ENCODE data around the gene MACIR.
"Not testable (repeated sequence)": the region's sequence is repeated elsewhere in the genome, so short reads cannot be mapped to it uniquely, and the experiment has no call there.

Gene MACIR, protein sequence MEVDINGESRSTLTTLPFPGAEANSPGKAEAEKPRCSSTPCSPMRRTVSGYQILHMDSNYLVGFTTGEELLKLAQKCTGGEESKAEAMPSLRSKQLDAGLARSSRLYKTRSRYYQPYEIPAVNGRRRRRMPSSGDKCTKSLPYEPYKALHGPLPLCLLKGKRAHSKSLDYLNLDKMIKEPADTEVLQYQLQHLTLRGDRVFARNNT

DNA sequence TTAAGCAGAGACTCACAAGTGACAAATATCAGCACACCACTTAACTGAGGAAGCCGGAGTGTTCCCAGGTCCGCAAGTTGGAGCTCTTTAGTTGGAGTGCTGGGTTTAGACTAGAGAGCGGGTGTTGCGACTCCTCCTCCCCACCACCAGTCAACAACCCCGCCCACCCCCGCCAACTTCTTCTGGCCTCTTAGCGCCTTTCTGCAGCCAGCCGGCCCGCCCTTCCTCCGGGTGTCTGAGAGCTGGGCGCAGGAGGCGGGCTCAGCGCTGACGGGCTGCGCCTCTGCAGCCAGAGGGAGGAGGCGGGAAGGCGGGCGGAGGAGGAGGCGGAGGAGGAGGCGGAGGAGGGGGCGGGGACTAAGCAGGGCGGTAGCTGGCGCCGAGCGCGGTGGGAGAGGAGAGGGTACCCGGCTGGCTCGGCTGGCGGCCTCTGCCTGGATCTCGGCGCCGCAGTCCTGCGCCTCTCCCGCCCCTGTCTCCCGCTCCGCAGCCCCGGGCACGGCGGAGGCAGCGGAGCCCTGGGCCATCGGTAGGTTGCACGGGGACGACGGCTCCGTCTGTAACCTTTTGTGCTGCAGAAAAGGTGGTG lies at the start of gene MACIR:
Gene MACIR, plus strand, starts transcription at position 396 of the 589 bp plus-strand sequence. CDS start 17,157 bp downstream, outside the sequence.
- peak; percentile 96 for DNase-seq

DNA sequence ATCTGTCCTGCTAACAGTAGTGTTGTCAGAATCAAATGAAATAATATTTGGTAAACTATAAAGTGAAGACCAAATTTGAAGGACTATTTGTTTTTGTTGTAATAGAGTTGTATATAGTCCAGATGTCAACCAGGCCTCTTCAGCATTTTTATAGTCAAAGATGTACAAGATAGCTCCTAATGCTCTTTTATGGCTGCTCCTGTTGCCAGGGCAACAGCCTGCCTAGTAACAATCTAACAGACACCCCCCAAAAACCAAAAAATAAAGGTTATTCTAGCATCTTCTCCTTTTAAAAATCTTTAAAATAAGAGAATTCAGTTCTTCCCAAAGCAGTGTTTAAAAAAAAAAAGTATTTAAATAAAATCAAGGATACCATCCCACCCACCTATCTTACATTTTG lies 49.5 kb upstream of the MACIR start:
- no peak for DNase-seq

DNA sequence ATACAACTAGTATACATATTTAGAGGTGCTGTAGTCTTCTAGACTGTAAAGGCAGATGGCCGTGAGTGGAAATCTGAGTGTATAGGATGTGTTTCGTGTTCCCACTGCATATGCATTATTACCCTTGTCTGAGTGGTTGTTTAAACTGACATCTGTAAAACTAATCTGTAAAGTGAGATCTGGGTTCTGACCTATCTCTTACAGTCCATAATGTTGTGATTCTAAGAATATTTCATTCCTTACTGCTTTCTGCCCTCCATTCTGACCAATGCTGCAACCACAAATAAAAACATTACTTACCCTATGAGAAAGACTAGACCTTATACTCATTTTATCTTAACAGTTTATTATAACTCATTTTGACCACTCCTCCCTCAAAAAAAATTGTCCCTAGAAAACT lies 47.6 kb upstream of the MACIR start:
- DNase-seq: no peak

DNA sequence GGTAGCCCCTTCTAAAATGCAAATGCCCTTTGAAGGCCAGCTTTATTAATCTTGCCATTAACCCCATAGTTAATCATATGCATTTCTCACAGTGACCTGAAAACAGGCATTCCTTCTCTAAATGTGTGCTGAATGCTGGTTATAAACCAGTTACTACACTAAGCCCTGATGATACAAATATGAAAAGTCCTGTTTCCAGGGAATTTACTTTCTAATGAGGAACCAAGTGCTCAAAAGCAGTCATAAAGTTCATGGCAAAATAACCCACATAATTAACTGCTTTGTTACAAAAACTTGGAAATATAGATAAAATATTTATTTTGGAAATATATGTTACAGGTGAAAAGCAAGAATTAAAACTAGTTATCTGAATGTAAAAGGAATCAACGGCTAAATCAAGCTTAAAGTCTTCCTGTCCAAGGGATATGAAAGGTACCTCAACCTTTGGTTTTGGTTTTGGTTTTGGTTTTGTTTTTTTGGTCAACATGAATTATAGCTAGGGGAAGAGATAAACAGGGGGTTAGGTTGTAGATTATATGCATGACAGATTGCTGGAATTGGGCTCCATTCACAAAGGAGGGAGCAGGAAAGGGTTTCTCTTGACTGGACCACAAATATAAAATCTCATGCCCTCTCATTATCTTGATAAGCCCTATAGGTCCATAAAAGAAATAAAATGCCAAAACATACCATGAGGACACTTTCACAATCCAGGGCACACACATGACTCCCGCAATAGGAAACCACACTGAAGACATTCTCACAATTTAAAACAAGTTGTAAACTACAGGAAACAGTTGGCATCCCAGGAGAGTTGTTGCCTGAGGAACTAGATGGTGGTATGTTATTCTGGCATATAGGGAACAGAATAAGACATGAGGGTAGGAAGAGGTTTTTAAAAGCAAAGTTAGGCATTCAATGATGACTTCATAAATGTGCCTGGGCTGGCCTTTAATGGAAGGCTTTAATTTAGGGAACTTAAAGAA lies 46.7 kb upstream of the MACIR start:
- no peak for DNase-seq

DNA sequence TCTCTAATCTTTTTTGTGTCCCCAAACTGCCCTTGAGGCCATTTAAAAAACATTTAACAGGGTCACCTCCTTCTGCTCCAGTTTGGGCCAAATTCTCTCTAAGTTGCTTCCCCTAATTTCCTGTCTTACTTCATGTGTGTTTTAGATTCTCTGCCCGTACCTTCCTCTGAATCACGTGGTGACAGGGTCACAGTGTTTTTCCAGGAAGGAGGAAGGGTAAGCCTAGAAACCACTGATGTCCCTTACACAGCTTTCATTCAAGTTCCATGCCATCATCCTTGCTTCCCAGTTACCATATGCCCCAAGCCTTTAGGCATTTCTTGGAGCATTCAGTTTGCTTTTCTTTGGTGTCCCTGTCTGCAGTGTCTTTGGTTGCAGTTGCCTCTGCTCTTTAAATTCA lies 42.4 kb upstream of the MACIR start:
- no peak for DNase-seq

DNA sequence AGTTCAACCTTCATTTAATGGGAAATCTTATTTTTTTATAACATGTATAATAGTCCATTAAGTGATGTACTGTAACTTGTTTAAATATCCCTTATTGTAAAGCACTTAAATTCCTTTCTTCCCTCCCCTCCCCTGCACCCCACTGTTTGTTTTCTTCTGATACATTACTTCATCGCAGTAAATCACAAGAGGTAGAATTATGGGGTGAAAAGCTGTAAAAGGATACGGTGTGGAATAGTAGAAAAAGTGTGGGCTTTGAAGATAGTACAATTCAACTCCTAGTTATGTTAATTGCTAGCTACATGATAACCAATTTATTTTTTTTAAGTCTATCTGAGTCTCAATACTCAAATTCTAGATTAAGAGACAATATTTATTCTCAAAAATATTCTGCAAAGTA lies 41.9 kb upstream of the MACIR start:
- no peak for DNase-seq

DNA sequence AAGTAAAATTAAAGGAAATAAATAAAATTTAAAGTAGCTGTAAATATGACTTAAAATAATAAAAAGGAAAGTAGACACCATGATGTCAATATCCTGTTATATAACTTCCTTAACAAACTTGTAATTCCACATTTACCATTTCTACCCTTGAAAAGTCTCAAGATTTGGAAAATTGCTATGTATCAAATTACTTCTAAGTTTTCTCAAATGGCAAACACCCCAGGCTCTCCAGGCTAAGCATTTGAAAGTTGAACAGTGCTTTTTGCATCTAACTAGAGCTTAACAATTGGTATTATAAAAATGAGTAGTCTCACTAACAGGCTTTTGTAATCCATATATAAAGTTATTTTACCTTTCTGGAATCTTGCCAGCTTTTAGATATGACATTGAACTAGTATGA lies 41.5 kb upstream of the MACIR start:
- no peak for DNase-seq

DNA sequence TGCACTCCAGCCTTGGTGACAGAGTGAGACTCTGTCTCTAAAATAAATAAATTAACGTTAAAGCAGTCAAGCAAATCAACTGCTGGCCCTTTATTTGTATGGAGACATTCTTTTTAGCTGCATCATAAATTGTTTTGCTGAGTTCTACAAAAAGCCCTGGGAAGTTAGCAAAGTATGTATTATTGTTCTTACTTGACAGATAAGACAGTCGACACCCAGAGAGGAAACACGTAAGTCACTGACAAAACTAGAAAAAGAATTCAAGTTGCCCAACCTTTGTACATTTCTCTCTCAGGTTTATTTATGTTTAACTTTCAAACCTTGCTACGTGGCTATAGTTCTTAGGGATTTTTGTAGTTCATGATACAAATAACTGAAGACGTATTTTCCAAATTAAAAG lies 40.4 kb upstream of the MACIR start:
- DNase-seq: no peak

DNA sequence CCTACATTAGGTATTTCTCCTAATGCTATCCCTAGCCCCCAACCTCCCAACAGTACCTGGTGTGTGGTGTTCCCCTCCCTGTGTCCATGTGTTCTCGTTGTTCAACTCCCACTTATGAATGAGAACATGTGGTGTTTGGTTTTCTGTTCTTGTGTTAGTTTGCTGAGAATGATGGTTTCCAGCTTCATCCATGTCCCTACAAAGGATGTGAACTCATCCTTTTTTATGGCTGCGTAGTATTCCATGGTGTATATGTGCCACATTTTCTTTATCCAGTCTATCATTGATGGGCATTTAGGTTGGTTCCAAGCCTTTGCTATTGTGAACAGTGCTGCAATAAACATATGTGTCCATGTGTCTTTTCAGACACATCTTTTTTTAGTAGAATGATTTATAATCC lies 39.5 kb upstream of the MACIR start:
- not testable (repeated sequence) for DNase-seq

DNA sequence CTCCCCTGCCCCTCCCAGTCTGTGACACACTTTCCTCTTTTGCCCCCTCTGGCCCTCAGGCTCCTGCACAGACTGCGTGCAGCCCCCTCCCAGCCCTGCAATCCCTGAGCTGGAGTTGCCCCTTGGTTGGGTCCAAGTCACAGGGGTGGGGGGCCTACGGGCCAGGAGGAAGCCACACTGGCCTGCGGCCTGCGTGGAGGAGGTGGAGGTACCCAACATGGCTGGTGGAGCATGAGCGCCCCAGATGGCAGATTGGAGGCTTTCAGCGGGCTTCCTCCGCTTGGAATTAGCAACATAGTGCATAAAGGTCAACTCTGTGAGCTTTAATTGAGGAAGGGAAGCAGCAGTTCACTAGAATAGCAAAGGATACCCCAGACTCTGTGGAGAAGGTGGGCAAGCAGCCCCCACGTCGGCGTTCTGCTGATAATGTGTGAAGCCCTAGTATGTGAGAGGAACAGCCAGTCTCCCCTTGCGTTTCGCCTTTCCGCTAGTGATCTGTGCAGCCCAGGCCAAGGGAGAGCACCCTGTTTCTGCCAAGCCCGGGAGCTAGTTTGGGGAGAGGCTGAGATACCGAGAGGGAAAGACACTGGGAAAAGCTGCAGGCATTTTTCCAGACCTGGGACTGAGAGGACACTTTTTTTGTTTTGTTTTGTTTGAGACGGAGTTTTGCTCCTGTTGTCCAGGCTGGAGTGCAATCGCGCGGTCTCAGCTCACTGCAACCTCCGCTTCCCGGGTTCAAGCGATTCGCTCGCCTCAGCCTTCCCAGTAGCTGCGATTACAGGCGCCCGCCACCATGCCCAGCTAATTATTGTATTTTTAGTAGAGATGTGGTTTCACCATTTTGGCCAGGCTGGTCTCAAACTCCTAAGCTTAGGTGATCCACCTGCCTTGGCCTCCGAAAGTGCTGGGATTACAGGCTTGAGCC lies 35.3 kb upstream of the MACIR start:
- DNase-seq: no peak

DNA sequence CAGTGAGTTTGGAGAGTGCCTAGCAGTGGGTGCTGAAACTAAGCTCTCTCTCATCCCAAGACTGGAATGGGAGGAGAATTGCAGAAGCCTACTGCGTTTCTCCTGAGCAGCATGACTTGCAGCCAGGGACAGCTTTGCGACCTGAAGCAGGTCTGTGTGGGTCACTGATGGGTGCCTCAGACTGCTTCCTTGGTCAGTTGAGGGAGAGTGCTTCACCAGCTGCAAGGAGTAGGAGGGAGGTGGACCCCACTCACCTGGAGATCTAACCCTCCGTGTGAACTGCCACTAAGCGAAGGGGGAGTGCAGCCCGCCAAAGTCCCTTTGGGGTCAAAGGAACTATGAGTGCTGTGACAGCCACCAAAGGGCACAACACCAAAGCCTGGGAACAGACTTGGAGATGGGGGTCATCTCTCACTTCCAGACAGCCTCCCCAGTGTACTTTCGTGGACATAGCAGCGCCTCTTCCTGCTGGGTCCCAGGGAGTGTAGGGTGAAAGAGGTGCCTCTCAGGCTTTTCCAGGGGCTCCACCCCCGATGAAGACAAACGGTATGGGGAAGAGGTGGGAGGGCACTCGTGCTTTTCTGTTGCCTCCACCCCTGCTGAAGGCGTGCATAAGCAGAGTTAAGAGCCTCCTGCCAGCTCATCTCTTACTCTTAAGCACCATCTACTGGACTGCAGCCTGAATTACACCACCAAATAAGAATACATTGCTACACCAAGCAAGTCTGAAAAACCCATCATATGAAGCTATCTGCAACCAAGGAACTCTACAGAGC lies 34.3 kb upstream of the MACIR start:
- DNase-seq: peak in 1 of 2 donors; percentile 6

DNA sequence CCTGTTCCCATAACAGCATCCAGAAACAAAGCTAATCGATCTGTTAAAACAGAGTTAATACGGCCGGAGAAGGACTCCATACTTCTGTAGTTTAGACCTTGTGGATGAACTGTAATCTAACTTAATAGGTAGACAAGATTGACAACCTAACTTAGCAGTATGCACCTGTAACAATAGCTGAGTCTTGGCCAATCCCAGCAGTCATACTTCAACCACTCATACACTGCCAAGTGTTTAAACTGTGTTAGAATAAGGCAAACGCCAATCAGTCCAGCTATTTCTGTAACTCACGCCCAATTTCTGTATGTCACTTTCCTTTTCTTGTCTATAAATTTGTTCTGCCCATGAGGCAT lies 33.7 kb upstream of the MACIR start:
- no peak for DNase-seq

DNA sequence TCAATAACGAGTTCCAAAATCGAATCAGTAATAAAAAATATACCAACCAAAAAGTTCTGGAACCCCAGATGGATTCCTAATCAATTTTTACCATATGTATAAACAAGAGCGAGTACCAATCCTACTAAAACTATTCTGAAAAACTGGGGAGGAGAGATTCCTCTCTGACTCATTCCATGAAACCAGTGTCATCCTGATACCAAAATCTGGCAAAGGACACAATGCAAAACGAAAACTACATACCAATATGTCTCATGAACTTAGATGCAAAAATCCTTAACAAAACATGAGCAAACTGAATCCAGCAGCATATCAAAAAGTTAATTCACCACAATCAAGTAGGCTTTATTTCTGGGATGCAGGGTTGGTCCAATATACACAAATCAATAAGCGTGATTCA lies 30.5 kb upstream of the MACIR start:
- no peak for DNase-seq

DNA sequence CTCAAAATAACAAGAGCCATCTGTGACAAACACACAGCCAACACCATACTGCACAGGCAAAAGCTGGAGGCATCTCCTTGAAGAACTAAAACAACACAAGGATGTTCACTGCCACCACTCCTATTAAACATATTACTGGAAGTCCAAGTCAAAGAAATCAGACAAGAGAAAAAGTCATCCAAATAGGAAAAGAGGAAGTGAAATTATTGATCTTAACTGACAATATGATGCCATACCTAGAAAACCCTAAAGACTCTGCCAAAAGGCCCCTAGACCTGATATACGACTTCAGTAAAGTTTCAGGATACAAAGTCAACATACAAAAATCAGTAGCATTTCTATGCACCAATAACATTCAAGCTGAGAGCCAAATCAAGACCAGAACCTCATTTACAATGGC lies 30.0 kb upstream of the MACIR start:
- no peak for DNase-seq

DNA sequence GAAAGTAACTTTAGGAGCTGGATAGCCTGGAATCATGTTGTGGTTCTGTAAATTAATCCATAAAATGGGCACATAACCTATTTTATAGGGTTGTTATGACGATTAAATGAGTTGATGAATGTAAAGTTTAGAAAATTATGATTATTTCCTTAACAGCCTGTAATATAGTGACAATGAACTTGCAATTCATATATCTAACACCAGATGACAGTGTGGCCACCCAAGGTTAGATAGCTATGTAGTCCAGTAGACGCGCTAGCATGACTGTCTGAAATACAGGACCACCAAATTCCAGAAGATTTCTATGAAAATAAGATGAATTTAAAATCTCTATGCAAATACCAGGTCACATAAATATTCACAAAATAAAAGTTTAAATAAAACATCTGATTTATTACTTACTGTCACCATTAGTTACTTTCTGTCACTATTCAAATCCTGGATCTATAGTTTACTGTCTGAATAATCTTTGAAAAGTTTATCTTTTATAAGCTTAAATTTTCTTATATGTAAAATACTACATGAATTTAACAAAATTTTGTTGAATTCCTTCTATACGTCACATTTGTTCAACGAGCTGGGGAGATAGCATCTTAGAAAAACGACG lies 26.1 kb upstream of the MACIR start:
- DNase-seq: peak in 1 of 2 donors; percentile 22

DNA sequence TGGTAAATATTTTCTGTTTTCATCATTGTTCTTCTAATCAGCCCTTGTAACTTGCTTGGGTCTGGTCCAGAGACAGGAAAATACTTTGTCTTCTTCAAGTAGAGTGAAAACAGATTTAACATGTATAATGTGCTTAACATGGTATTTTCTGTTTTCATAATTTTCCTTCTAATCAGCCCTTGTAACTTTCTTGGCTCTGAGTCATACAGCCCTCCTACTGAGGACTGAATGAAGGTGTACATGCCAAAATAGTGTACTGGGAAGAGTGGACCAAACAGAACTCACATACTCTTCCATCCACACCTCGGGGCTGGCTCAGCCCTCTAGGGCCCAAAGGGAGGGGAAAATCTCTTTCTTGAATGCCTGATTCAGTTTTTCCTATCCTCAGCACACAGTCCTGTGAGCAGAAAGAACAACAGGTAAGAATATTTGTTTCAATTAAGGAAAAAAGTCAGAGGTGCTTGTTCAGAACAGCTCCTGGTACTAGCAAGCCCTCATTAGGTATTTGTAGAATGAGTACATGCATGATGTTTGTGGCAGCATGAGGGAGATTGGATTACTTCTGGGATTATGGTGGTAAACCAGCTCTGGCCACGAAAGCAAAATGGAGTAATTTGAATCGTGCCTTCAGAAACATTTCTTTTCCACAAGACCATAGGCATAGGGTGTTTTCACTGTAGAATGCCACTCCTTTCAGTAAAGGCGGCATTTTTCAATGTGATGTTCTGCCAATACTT lies 24.2 kb upstream of the MACIR start:
- DNase-seq: no peak

DNA sequence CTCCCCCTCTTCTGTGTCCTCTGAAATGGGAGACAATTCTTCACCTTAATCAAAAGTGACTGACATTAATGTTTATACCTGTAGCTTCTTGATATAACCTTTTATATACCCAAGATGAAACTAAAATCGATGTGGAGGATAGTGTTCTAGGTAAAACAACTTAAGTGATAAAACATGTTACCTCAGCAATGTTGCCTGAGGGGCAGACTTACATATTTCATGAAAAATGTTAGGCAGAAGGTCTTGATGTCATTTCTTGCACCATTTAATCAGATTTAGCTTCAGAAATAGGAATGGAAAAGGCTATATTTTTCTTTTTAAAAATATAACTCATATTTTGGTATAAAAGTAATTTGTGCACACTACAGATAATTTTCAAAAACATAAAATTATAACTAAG lies 22.7 kb upstream of the MACIR start:
- DNase-seq: no peak

DNA sequence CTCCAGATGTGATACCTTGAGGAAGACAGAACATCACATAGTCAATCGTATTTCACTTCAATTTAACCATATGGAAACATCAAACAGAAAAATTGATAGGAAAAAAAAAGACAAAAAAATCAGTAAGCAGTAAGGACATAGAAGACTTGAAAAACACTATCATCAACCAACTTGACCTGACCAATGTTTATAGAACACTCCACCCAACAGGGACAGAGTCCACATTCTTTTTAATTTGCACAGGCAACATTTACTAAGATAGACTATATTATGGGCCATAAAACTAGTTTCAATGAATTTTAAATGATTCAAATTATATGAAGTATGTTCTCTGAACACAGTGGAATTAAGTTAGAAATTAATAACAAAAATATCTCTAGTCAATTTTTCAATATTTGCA lies 20.8 kb upstream of the MACIR start:
- no peak for DNase-seq

DNA sequence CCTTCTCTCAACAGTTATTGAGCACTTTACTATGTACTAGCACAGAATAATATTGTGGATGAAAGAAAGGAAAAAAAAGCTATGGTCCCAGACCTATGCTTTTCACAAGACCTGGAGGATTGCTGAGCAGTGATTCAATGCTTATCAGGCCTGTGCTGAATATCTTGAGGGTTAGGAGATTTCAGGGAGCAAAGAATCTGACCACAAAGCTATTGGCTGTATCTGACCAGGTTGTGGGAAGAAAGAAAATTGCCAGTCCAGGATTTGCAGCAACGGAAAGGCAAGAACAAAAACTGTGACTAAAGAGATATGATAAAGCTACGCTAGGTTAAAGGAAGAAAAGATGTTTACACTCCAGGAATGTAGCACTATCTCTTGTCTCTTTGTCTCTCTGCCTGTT lies 14.9 kb upstream of the MACIR start:
- DNase-seq: no peak

DNA sequence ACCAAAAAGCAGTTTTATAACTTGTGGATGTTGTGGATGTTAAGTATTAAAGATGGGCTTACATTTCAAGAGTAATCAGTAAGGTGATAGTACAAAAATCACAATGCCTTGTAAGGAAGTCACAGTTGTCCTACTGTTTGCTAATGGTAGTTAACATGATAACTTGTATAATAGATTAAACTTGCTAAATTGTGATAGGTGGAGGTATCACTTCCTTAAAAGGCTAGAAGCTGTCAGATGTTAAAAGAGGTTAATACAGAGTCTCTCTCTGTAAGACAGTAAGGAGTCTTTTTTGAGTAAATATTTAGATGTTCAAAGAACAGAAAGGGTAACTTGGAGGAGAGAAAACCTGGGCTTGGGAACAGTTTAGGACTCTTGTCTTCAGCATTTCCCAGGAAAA lies 14.2 kb upstream of the MACIR start:
- DNase-seq: no peak

DNA sequence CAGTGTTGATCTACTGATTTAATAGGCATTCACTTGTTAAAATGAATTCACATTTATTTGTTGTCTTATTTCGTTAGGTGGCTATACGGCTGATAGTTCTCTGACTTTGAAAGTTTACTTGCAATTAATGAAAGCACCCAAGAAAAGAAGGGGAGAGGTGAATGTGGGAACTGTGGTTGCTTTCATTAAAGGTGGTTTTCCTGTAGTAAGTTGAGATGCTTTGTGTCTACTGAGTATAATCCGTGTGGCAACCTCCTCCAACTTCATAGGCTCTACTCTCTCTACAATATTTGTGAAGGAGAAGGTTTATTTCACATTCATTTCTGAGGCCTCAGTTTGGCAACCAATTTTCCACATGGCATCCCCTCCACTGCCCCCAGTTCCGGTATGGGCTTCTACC lies 12.8 kb upstream of the MACIR start:
- DNase-seq: no peak

All from hippocampal formation (tissue), 2 donors.